DMS153 treated with DMSO at 0.1 percent for 48 hours (cell line): ENCODE results near the gene HELZ2.
"Not testable (repeated sequence)": the region's sequence is repeated elsewhere in the genome, so short reads cannot be mapped to it uniquely, and the experiment has no call there.

Experiments
- DNase-seq: peaks from one replicate; lab custom pipeline; 2025; ENCODE audit not compliant: unreplicated experiment; lab: John Stamatoyannopoulos, UW

Gene HELZ2

GRCh38 chr20:63566395-63567135 lies 7.5 kb downstream of the HELZ2 start:
- DNase-seq = no peak

- DNase-seq = no peak
These were observed 8.2 kb downstream of the HELZ2 start for GRCh38 chr20:63565699-63566335.

- no peak for DNase-seq
These were observed 8.9 kb downstream of the HELZ2 start for GRCh38 chr20:63565021-63565698.

- DNase-seq = no peak
These were observed 9.8 kb downstream of the HELZ2 start for GRCh38 chr20:63564036-63564810.

GRCh38 chr20:63563225-63563935 lies 10.7 kb downstream of the HELZ2 start:
- DNase-seq = no peak

- DNase-seq = no peak
These were observed 11.4 kb downstream of the HELZ2 start for GRCh38 chr20:63562461-63563224.

- DNase-seq = no peak
These were observed 12.2 kb downstream of the HELZ2 start for GRCh38 chr20:63561624-63562396.

- no peak for DNase-seq
These were observed 13.0 kb downstream of the HELZ2 start for GRCh38 chr20:63560856-63561609.

- no peak for DNase-seq
These were observed 13.7 kb downstream of the HELZ2 start for GRCh38 chr20:63560333-63560805.

- not testable (repeated sequence) for DNase-seq
These were observed 14.3 kb downstream of the HELZ2 start for GRCh38 chr20:63559485-63560332.

GRCh38 chr20:63558804-63559484 lies 15.1 kb downstream of the HELZ2 start:
- no peak for DNase-seq

- DNase-seq = no peak
These were observed 16.6 kb downstream of the HELZ2 start for GRCh38 chr20:63557481-63557891.

- no peak for DNase-seq
These were observed 17.1 kb downstream of the HELZ2 start for GRCh38 chr20:63556873-63557478.

- no peak for DNase-seq
These were observed 18.2 kb downstream of the HELZ2 start for GRCh38 chr20:63555661-63556381.

GRCh38 chr20:63554361-63555278 lies 19.4 kb downstream of the HELZ2 start:
- no peak for DNase-seq
